ENCODE results near the gene INPP5A.

GRCh38 chr10:132703419-132704007, 165.9 kb downstream of the INPP5A start:
- TF ChIP-seq ZBTB7A (IDR thresholded peaks at IDR 0.05; ENCODE audit: low read depth) (no peak), RAD21 (IDR thresholded peaks at IDR 0.05; ENCODE audit: low read depth) (no peak)
- TF ChIP-seq, protein P1, sequence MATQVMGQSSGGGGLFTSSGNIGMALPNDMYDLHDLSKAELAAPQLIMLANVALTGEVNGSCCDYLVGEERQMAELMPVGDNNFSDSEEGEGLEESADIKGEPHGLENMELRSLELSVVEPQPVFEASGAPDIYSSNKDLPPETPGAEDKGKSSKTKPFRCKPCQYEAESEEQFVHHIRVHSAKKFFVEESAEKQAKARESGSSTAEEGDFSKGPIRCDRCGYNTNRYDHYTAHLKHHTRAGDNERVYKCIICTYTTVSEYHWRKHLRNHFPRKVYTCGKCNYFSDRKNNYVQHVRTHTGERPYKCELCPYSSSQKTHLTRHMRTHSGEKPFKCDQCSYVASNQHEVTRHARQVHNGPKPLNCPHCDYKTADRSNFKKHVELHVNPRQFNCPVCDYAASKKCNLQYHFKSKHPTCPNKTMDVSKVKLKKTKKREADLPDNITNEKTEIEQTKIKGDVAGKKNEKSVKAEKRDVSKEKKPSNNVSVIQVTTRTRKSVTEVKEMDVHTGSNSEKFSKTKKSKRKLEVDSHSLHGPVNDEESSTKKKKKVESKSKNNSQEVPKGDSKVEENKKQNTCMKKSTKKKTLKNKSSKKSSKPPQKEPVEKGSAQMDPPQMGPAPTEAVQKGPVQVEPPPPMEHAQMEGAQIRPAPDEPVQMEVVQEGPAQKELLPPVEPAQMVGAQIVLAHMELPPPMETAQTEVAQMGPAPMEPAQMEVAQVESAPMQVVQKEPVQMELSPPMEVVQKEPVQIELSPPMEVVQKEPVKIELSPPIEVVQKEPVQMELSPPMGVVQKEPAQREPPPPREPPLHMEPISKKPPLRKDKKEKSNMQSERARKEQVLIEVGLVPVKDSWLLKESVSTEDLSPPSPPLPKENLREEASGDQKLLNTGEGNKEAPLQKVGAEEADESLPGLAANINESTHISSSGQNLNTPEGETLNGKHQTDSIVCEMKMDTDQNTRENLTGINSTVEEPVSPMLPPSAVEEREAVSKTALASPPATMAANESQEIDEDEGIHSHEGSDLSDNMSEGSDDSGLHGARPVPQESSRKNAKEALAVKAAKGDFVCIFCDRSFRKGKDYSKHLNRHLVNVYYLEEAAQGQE (IDR thresholded peaks at IDR 0.05; ENCODE audit: low read depth): no peak
